ENCODE measurements around the gene RAPGEF5.

Gene RAPGEF5

GRCh38 chr7:22229148-22229547, 127.8 kb downstream of the RAPGEF5 start:
- DNase-seq (ENCODE audit: extremely low spot score): no peak
- CTCF ChIA-PET: no interaction called here
- no peak for TF ChIP-seq CTCF (IDR thresholded peaks at IDR 0.05; ENCODE audit: control extremely low read depth, extremely low read depth, low read depth, missing control alignments)
- POLR2A ChIA-PET: no interaction called here

- TF ChIP-seq CTCF (IDR thresholded peaks at IDR 0.05; ENCODE audit: control extremely low read depth, extremely low read depth, low read depth, missing control alignments): no peak
- POLR2A ChIA-PET: no interaction called here
- DNase-seq (ENCODE audit: extremely low spot score): no peak
- CTCF ChIA-PET: no interaction called here
Measured at GRCh38 chr7:22223807-22224206, 133.1 kb downstream of the RAPGEF5 start.

- CTCF ChIA-PET: no interaction called here
- DNase-seq (ENCODE audit: extremely low spot score): no peak
- POLR2A ChIA-PET: no interaction called here
- TF ChIP-seq CTCF (IDR thresholded peaks at IDR 0.05; ENCODE audit: control extremely low read depth, extremely low read depth, low read depth, missing control alignments): no peak
Measured at GRCh38 chr7:22220941-22221340, 136.0 kb downstream of the RAPGEF5 start.

- POLR2A ChIA-PET: no interaction called here
- no peak for TF ChIP-seq CTCF (IDR thresholded peaks at IDR 0.05; ENCODE audit: control extremely low read depth, extremely low read depth, low read depth, missing control alignments)
- CTCF ChIA-PET: no interaction called here
- DNase-seq (ENCODE audit: extremely low spot score): no peak
Measured at GRCh38 chr7:22219739-22220493, 137.0 kb downstream of the RAPGEF5 start.

GRCh38 chr7:22219036-22219435, 137.9 kb downstream of the RAPGEF5 start:
- TF ChIP-seq CTCF (IDR thresholded peaks at IDR 0.05; ENCODE audit: control extremely low read depth, extremely low read depth, low read depth, missing control alignments): no peak
- CTCF ChIA-PET: no interaction called here
- no peak for DNase-seq (ENCODE audit: extremely low spot score)
- POLR2A ChIA-PET: no interaction called here

- ChIA-PET POLR2A (no interaction called here), CTCF (no interaction called here)
- DNase-seq (ENCODE audit: extremely low spot score): no peak
- no peak for TF ChIP-seq CTCF (IDR thresholded peaks at IDR 0.05; ENCODE audit: control extremely low read depth, extremely low read depth, low read depth, missing control alignments)
Measured at GRCh38 chr7:22216832-22217475, 140.0 kb downstream of the RAPGEF5 start.
